Smooth muscle cell of trachea (primary cell): Measurements from ENCODE around the gene NAA10. TPM values are rescaled to one million over a fixed set of nuclear protein-coding genes. Genes with fewer than 3 reads are reported as not detected.

Experiments
- total RNA-seq: library from RNA; depleted of rRNA; stranded (reverse); fragments of >200 nt; gene quantifications from 2 replicates; pipeline ENCODE4 v1.2.1, GENCODE V29; 2014

NAA10 gene
- 39.0 and 41.8 TPM in 2 replicates for total RNA-seq

GRCh38 chrX:153934762-153935325 lies at the start of gene NAA10:
Gene NAA10, minus strand, starts transcription at chrX:153935037. Its CDS starts 133 bp downstream, at chrX:153934904.

GRCh38 chrX:153972368-153973126 lies 37.7 kb upstream of the NAA10 start, which contains the start of gene TMEM187:
Gene TMEM187, plus strand, starts transcription at chrX:153972754. Its CDS starts 9,309 bp downstream, at chrX:153982063.

GRCh38 chrX:153971450-153972367 lies 36.9 kb upstream of the NAA10 start, which contains the start of gene HCFC1:
Gene HCFC1, minus strand, starts transcription at chrX:153971818. Its CDS starts 978 bp downstream, at chrX:153970840.

GRCh38 chrX:153944140-153944799 lies 9.4 kb upstream of the NAA10 start, which contains the start of gene RENBP:
Gene RENBP, minus strand, starts transcription at chrX:153944643. Its CDS starts 33 bp downstream, at chrX:153944610.

GRCh38 chrX:153925739-153926551 lies 8.9 kb downstream of the NAA10 start, which contains the start of gene ARHGAP4:
Gene ARHGAP4, minus strand, starts transcription at chrX:153926264. Its CDS starts 62 bp downstream, at chrX:153926202.

GRCh38 chrX:153903991-153904957 lies 30.6 kb downstream of the NAA10 start, which contains the start of gene AVPR2:
Gene AVPR2, plus strand, starts transcription at chrX:153904673. Its CDS starts 473 bp downstream, at chrX:153905146.

GRCh38 chrX:153885968-153886903 lies 48.6 kb downstream of the NAA10 start, which contains the start of gene L1CAM:
Gene L1CAM, minus strand, starts transcription at chrX:153886173. Its CDS starts 10,337 bp downstream, at chrX:153875836.

Other genes starting within 250 kb of the NAA10 start
- 8.9 and 14.9 TPM in 2 replicates for gene SLC6A8, start 247.1 kb downstream of the NAA10 start, total RNA-seq
- 115 and 129 TPM in 2 replicates for gene BCAP31, start 210.7 kb downstream of the NAA10 start, total RNA-seq
- 15.7 and 26.0 TPM in 2 replicates for gene ABCD1, start 210.2 kb downstream of the NAA10 start, total RNA-seq
- 2.3 and 6.1 TPM in 2 replicates for gene PLXNB3, start 170.8 kb downstream of the NAA10 start, total RNA-seq
- 0.58 and 1.5 TPM in 2 replicates for gene SRPK3, start 154.0 kb downstream of the NAA10 start, total RNA-seq
- 62.4 and 63.3 TPM in 2 replicates for gene IDH3G, start 140.7 kb downstream of the NAA10 start, total RNA-seq
- gene SSR4, start 140.4 kb downstream of the NAA10 start, total RNA-seq: 55.1 and 119 TPM in 2 replicates
- 0.15 and 0.33 TPM in 2 replicates for gene PDZD4, start 104.5 kb downstream of the NAA10 start, total RNA-seq
- gene L1CAM, start 48.9 kb downstream of the NAA10 start, total RNA-seq: 1.2 and 1.6 TPM in 2 replicates
- not detected in 2 replicates for gene AVPR2, start 30.4 kb downstream of the NAA10 start, total RNA-seq
- 2.3 and 2.6 TPM in 2 replicates for gene ARHGAP4, start 8.8 kb downstream of the NAA10 start, total RNA-seq
- gene RENBP, start 9.6 kb upstream of the NAA10 start, total RNA-seq: 1.3 and 1.5 TPM in 2 replicates
- gene HCFC1, start 36.8 kb upstream of the NAA10 start, total RNA-seq: 18.9 and 21.1 TPM in 2 replicates
- 6.8 and 10.9 TPM in 2 replicates for gene TMEM187, start 37.7 kb upstream of the NAA10 start, total RNA-seq
- 52.8 and 87.7 TPM in 2 replicates for gene IRAK1, start 84.9 kb upstream of the NAA10 start, total RNA-seq
- gene MECP2, start 162.7 kb upstream of the NAA10 start, total RNA-seq: 25.3 and 37.1 TPM in 2 replicates
- not detected in 2 replicates for gene OPN1LW, start 209.2 kb upstream of the NAA10 start, total RNA-seq
- gene OPN1MW, start 247.6 kb upstream of the NAA10 start, total RNA-seq: not detected in 2 replicates